Measurements from ENCODE around the gene PSEN1. TPM values are rescaled to one million over a fixed set of nuclear protein-coding genes. Genes with fewer than 3 reads are reported as not detected.

PSEN1 gene
- total and polyA plus RNA-seq, 10 of the 15 experiments (the other 5 are each of a cell fraction or from before 2014, with no cell fraction given), result 8.9 to 32.3 (median 21.8) TPM

DNA sequence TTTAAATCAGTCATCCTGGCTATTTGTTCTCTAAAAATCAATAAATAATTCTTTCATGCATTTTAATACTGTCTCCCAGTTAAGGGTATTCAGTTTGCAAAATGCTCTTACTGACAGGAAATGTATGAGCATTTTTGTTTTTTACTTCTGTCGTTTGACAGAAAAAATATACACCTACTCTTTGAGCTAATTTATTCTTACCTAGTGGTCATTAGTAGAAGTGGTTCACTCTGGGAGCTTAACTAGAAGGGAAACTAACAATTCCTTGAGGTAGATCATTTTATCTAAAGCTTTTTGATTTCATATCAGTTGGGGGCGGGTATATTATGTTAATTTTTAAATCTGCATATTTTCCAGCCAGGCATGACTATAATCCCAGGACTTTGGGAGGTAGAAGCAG is 67.2 kb downstream of the PSEN1 start (continued):
- TF ChIP-seq, protein P1, sequence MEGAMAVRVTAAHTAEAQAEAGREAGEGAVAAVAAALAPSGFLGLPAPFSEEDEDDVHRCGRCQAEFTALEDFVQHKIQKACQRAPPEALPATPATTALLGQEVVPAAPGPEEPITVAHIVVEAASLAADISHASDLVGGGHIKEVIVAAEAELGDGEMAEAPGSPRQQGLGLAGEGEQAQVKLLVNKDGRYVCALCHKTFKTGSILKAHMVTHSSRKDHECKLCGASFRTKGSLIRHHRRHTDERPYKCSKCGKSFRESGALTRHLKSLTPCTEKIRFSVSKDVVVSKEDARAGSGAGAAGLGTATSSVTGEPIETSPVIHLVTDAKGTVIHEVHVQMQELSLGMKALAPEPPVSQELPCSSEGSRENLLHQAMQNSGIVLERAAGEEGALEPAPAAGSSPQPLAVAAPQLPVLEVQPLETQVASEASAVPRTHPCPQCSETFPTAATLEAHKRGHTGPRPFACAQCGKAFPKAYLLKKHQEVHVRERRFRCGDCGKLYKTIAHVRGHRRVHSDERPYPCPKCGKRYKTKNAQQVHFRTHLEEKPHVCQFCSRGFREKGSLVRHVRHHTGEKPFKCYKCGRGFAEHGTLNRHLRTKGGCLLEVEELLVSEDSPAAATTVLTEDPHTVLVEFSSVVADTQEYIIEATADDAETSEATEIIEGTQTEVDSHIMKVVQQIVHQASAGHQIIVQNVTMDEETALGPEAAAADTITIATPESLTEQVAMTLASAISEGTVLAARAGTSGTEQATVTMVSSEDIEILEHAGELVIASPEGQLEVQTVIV (IDR thresholded peaks at IDR 0.05; ENCODE audit: borderline replicate concordance, partially characterized antibody), result no peak
- TF ChIP-seq EGR1 (IDR thresholded peaks at IDR 0.05; ENCODE audit: borderline replicate concordance in 1 of 2, low read depth in 2 of 2, low read length in 2 of 2) (no peak), SUZ12 (IDR thresholded peaks at IDR 0.05; ENCODE audit: unreplicated experiment) (no peak), KDM1A (IDR thresholded peaks at IDR 0.05; ENCODE audit: borderline replicate concordance) (no peak), EZH2 (IDR thresholded peaks at IDR 0.05; ENCODE audit: borderline replicate concordance, control insufficient read depth, low read depth, low read length) (no peak), IKZF1 (conservative IDR thresholded peaks at IDR 0.05) (no peak), BACH1 (IDR thresholded peaks at IDR 0.05; ENCODE audit: borderline replicate concordance) (no peak), MEF2A (IDR thresholded peaks at IDR 0.05; ENCODE audit: insufficient read depth, low read depth, low read length) (no peak), RAD21 (IDR thresholded peaks at IDR 0.05; ENCODE audit: insufficient read depth, low read depth, low read length) (no peak), HCFC1 (IDR thresholded peaks at IDR 0.05; ENCODE audit: low read length) (no peak), EP300 (IDR thresholded peaks at IDR 0.05; ENCODE audit: borderline replicate concordance in 1 of 2, control insufficient read depth in 1 of 2, low read depth in 2 of 2, low read length in 2 of 2) (no peak)
- TF ChIP-seq, protein P2, sequence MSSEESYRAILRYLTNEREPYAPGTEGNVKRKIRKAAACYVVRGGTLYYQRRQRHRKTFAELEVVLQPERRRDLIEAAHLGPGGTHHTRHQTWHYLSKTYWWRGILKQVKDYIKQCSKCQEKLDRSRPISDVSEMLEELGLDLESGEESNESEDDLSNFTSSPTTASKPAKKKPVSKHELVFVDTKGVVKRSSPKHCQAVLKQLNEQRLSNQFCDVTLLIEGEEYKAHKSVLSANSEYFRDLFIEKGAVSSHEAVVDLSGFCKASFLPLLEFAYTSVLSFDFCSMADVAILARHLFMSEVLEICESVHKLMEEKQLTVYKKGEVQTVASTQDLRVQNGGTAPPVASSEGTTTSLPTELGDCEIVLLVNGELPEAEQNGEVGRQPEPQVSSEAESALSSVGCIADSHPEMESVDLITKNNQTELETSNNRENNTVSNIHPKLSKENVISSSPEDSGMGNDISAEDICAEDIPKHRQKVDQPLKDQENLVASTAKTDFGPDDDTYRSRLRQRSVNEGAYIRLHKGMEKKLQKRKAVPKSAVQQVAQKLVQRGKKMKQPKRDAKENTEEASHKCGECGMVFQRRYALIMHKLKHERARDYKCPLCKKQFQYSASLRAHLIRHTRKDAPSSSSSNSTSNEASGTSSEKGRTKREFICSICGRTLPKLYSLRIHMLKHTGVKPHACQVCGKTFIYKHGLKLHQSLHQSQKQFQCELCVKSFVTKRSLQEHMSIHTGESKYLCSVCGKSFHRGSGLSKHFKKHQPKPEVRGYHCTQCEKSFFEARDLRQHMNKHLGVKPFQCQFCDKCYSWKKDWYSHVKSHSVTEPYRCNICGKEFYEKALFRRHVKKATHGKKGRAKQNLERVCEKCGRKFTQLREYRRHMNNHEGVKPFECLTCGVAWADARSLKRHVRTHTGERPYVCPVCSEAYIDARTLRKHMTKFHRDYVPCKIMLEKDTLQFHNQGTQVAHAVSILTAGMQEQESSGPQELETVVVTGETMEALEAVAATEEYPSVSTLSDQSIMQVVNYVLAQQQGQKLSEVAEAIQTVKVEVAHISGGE (CRISPR knock-in tag; IDR thresholded peaks at IDR 0.05), result no peak
- TF ChIP-seq, protein P3, sequence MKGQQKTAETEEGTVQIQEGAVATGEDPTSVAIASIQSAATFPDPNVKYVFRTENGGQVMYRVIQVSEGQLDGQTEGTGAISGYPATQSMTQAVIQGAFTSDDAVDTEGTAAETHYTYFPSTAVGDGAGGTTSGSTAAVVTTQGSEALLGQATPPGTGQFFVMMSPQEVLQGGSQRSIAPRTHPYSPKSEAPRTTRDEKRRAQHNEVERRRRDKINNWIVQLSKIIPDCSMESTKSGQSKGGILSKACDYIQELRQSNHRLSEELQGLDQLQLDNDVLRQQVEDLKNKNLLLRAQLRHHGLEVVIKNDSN (IDR thresholded peaks at IDR 0.05; ENCODE audit: borderline replicate concordance, extremely low read length, insufficient read depth, low read depth, low read length), result no peak

All from GM12878 (cell line).